ENCODE data around the gene ACP1.

The ACP1 gene

GRCh38 chr2:274503-274902 lies 9.8 kb downstream of the ACP1 start:
- peaks cover 34 to 54% (median 43%) of the 10 kb centered on the region in 3 donors for H3K36me3 ChIP-seq
- H3K4me1 ChIP-seq, result peaks cover 0 to 2% (median 0%) of the 10 kb centered on the region in 4 donors
- no peak overlapping the region for H3K27ac ChIP-seq
- no peak for TF ChIP-seq CTCF (IDR thresholded peaks at IDR 0.05)
- no peaks in the 10 kb centered on the region for H3K27me3 ChIP-seq
- no peaks in the 10 kb centered on the region for H3K9me3 ChIP-seq
- DNase-seq, result no peak
- no peak overlapping the region for H3K4me3 ChIP-seq
- intact Hi-C loops (cut with DNase I; ENCODE audit: low total_unique reads), result no loop called here

GRCh38 chr2:275466-275865 lies 10.7 kb downstream of the ACP1 start:
- no peaks in the 10 kb centered on the region for H3K27me3 ChIP-seq
- DNase-seq, result no peak
- intact Hi-C loops (cut with DNase I; ENCODE audit: low total_unique reads), result no loop called here
- peaks cover 39 to 57% (median 52%) of the 10 kb centered on the region in 3 donors for H3K36me3 ChIP-seq
- H3K9me3 ChIP-seq, result no peaks in the 10 kb centered on the region
- TF ChIP-seq CTCF (IDR thresholded peaks at IDR 0.05), result no peak
- no peaks in the 10 kb centered on the region for H3K4me1 ChIP-seq
- no peak overlapping the region for H3K27ac ChIP-seq
- H3K4me3 ChIP-seq, result no peak overlapping the region

- DNase-seq, result no peak
- Histone ChIP-seq H3K4me3 (no peak overlapping the region), H3K4me1 (no peaks in the 10 kb centered on the region), H3K27ac (no peak overlapping the region), H3K9me3 (no peaks in the 10 kb centered on the region), H3K36me3 (peaks cover 64 to 69% (median 67%) of the 10 kb centered on the region in 3 donors), H3K27me3 (no peaks in the 10 kb centered on the region)
- no peak for TF ChIP-seq CTCF (IDR thresholded peaks at IDR 0.05)
- intact Hi-C loops (cut with DNase I; ENCODE audit: low total_unique reads), result no loop called here
Observed at GRCh38 chr2:278312-278926, 13.7 kb downstream of the ACP1 start.

GRCh38 chr2:278927-279320 lies 14.2 kb downstream of the ACP1 start:
- intact Hi-C loops (cut with DNase I; ENCODE audit: low total_unique reads), result no loop called here
- Histone ChIP-seq H3K4me3 (no peak overlapping the region), H3K36me3 (peaks cover 64 to 67% (median 66%) of the 10 kb centered on the region in 3 donors), H3K27me3 (no peaks in the 10 kb centered on the region), H3K4me1 (no peaks in the 10 kb centered on the region), H3K9me3 (no peaks in the 10 kb centered on the region), H3K27ac (no peak overlapping the region)
- TF ChIP-seq CTCF (IDR thresholded peaks at IDR 0.05), result no peak
- no peak for DNase-seq

DNA sequence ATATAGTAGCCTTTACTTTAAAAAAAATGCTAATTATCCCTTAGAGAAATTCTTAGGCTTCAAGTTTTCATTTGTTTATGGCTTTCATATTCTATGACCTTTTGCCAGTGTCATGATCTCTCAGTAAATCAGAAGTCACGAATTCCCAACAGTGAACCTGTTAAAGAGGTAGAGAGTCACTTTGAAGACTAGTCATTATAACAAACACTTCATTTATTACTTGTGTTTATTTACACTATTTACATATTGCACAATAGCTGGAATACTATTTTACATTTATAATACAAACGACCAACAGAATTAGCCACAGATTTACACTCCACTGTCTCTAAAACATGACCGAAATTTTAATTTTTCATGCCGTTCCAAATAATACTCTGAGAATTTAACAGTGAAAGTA lies 14.6 kb downstream of the ACP1 start:
- Histone ChIP-seq H3K9me3 (no peaks in the 10 kb centered on the region), H3K27me3 (no peaks in the 10 kb centered on the region), H3K27ac (no peak overlapping the region), H3K36me3 (peaks cover 64 to 71% (median 66%) of the 10 kb centered on the region in 3 donors), H3K4me1 (no peaks in the 10 kb centered on the region), H3K4me3 (no peak overlapping the region)
- DNase-seq, result no peak
- no peak for TF ChIP-seq CTCF (IDR thresholded peaks at IDR 0.05)
- intact Hi-C loops (cut with DNase I; ENCODE audit: low total_unique reads), result no loop called here
